Breast epithelium (tissue), 3 donors: ENCODE data around the gene FLVCR2.

Experiments used
- POLR2A ChIP-seq: fragments of 450-650 bp; IDR thresholded peaks from one replicate; pipeline ENCODE4 v1.6.1; 2016; ENCODE audit warnings: antibody characterized with exemption, mild to moderate bottlenecking, moderate library complexity
- POLR2AphosphoS5 ChIP-seq, 3 donors: sonication (generic); formaldehyde crosslinking; IDR thresholded peaks; one replicate each; pipeline ENCODE4 v1.6.1; 2017; ENCODE audit warnings: antibody characterized with exemption in 3 of 3

GRCh38 chr14:75551021-75551420, 27.4 kb upstream of the FLVCR2 start:
- TF ChIP-seq POLR2AphosphoS5 (IDR thresholded peaks at IDR 0.05) (no peak), POLR2A (no peak)
